ENCODE measurements around the gene LRRC59.

DNA sequence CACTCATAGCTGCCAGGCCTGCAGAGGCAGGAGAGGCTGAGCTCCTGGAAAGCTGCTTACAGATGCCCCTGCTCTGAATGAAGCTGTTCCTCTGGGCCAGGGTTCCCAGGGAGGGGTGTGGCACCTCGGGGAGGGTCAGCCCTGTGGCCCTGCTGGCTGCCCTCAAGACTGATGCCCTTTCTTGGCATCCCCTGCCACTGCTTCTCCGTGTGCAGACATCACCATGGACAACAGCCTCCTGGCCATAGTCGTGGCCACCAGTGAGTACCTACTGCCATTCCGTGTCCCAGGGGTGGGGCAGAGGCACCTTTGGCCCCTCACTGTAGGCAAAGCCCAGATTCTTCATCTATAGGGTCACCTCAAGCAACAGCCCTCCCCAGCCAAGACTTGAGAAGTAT, 33.3 kb downstream of the LRRC59 start:
- no peak for TF ChIP-seq POLR2A (IDR thresholded peaks at IDR 0.05)
- TF ChIP-seq, protein P1, sequence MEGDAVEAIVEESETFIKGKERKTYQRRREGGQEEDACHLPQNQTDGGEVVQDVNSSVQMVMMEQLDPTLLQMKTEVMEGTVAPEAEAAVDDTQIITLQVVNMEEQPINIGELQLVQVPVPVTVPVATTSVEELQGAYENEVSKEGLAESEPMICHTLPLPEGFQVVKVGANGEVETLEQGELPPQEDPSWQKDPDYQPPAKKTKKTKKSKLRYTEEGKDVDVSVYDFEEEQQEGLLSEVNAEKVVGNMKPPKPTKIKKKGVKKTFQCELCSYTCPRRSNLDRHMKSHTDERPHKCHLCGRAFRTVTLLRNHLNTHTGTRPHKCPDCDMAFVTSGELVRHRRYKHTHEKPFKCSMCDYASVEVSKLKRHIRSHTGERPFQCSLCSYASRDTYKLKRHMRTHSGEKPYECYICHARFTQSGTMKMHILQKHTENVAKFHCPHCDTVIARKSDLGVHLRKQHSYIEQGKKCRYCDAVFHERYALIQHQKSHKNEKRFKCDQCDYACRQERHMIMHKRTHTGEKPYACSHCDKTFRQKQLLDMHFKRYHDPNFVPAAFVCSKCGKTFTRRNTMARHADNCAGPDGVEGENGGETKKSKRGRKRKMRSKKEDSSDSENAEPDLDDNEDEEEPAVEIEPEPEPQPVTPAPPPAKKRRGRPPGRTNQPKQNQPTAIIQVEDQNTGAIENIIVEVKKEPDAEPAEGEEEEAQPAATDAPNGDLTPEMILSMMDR (IDR thresholded peaks at IDR 0.05), result no peak

Measured in suprapubic skin (tissue), 3 donors.